ENCODE results near the gene SMAD3. TPM values are rescaled to one million over a fixed set of nuclear protein-coding genes. Genes with fewer than 3 reads are reported as not detected.

The SMAD3 gene
- total and polyA plus RNA-seq, 4 donors = 10.9 to 41.6 (median 23.4) TPM

GRCh38 chr15:67133738-67134066 is 68.3 kb downstream of the SMAD3 start:
- H3K9ac ChIP-seq (ENCODE audit: insufficient read depth in 1 of 2, low read length in 2 of 2) = no peak overlapping the region
- no peaks in the 10 kb centered on the region for H3K36me3 ChIP-seq (ENCODE audit: control insufficient read depth in 4 of 4, insufficient read depth in 4 of 4, low read length in 4 of 4)
- H3K27me3 ChIP-seq (ENCODE audit: control insufficient read depth in 3 of 3, insufficient read depth in 3 of 3, low read length in 2 of 3) = no peaks in the 10 kb centered on the region
- peak overlapping the region in 1 of 2 donors; percentile 90 for H3K27ac ChIP-seq (ENCODE audit: low read depth in 1 of 2, low read length in 1 of 2)
- WGBS, 2 donors = 59 to 78% methylated on average over 3 of the region's 3 CpGs
- no peak overlapping the region for H3K4me3 ChIP-seq
- no peak for DNase-seq
- no peak for ATAC-seq (ENCODE audit: insufficient read depth, low FRiP score)
- no peak for TF ChIP-seq CTCF (IDR thresholded peaks at IDR 0.05; ENCODE audit: control extremely low read depth, extremely low read depth)
- no peaks in the 10 kb centered on the region for H3K9me3 ChIP-seq (ENCODE audit: control insufficient read depth in 4 of 4, insufficient read depth in 3 of 4, low read length in 3 of 4)
- H3K4me1 ChIP-seq (ENCODE audit: control insufficient read depth in 5 of 5, insufficient read depth in 5 of 5, low read length in 5 of 5) = peaks cover 13 to 62% (median 37%) of the 10 kb centered on the region in 5 donors

GRCh38 chr15:67134067-67134838 is 68.9 kb downstream of the SMAD3 start:
- 27 to 34% methylated on average over 13 of the region's 13 CpGs for WGBS, 2 donors
- peaks cover 13 to 67% (median 43%) of the 10 kb centered on the region in 5 donors for H3K4me1 ChIP-seq (ENCODE audit: control insufficient read depth in 5 of 5, insufficient read depth in 5 of 5, low read length in 5 of 5)

GRCh38 chr15:67134871-67135492 is 69.6 kb downstream of the SMAD3 start:
- H3K27me3 ChIP-seq (ENCODE audit: control insufficient read depth in 3 of 3, insufficient read depth in 3 of 3, low read length in 2 of 3) = no peaks in the 10 kb centered on the region
- peaks cover 13 to 72% (median 45%) of the 10 kb centered on the region in 5 donors for H3K4me1 ChIP-seq (ENCODE audit: control insufficient read depth in 5 of 5, insufficient read depth in 5 of 5, low read length in 5 of 5)
- no peaks in the 10 kb centered on the region for H3K9me3 ChIP-seq (ENCODE audit: control insufficient read depth in 4 of 4, insufficient read depth in 3 of 4, low read length in 3 of 4)
- TF ChIP-seq CTCF (IDR thresholded peaks at IDR 0.05; ENCODE audit: control extremely low read depth, extremely low read depth) = no peak
- ATAC-seq (ENCODE audit: insufficient read depth, low FRiP score) (no peak), DNase-seq (no peak)
- no peaks in the 10 kb centered on the region for H3K36me3 ChIP-seq (ENCODE audit: control insufficient read depth in 4 of 4, insufficient read depth in 4 of 4, low read length in 4 of 4)
- H3K9ac ChIP-seq (ENCODE audit: insufficient read depth in 1 of 2, low read length in 2 of 2) = peak overlapping the region in 1 of 2 donors; percentile 42
- peak overlapping the region; percentile 54 to 90 for H3K27ac ChIP-seq (ENCODE audit: low read depth in 1 of 2, low read length in 1 of 2)
- no peak overlapping the region for H3K4me3 ChIP-seq
- 56 to 72% methylated on average over 4 of the region's 4 CpGs for WGBS, 2 donors

More at GRCh38 chr15:67134067-67134838, 68.9 kb downstream of the SMAD3 start:
- DNase-seq (peak; percentile 42 to 58 (median 54)), ATAC-seq (ENCODE audit: insufficient read depth, low FRiP score) (no peak)
- Histone ChIP-seq H3K27me3 (ENCODE audit: control insufficient read depth in 3 of 3, insufficient read depth in 3 of 3, low read length in 2 of 3) (no peaks in the 10 kb centered on the region), H3K9ac (ENCODE audit: insufficient read depth in 1 of 2, low read length in 2 of 2) (peak overlapping the region in 1 of 2 donors; percentile 42), H3K4me3 (no peak overlapping the region), H3K27ac (ENCODE audit: low read depth in 1 of 2, low read length in 1 of 2) (peak overlapping the region; percentile 54 to 90), H3K36me3 (ENCODE audit: control insufficient read depth in 4 of 4, insufficient read depth in 4 of 4, low read length in 4 of 4) (no peaks in the 10 kb centered on the region), H3K9me3 (ENCODE audit: control insufficient read depth in 4 of 4, insufficient read depth in 3 of 4, low read length in 3 of 4) (no peaks in the 10 kb centered on the region)
- TF ChIP-seq CTCF (IDR thresholded peaks at IDR 0.05; ENCODE audit: control extremely low read depth, extremely low read depth) = no peak
